Measurements from ENCODE around the gene CIDEB.

Gene CIDEB

DNA sequence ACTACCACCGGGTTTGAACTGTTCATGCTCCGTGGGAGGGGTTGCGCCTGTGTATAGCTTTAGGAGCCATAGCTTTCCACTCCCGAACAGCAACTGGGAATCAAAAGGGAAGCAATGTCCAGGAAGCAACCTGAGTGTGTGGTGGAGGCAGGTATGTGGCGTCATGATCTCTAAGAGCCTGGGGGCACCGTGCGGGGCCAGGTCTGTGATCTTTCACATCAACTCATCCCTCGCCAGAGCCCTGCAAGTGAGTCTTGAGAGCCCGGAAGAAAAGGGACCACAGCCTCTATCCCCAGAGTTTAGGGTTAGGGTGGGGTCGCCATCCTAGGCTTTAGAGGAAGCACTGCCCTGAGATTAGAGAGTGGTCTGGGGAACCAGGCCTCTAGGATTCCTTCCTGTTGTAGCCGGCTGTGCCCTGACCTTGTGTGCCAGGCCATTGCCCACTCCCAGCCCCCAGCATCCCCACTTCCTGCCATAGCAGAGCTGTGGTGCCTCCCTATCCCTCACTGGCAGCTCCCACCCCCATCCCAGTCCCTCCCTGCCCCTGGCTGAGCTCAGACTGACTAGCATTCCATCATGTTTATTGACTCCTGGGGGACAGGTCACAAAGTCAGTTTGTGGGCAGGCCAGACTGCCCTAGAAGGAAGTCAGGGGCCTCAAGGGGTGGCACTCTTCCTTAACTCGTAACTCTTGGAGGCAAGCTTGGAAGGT, 27.8 kb upstream of the CIDEB start:
- H3K4me1 ChIP-seq (ENCODE audit: low read depth, poor library complexity, severe bottlenecking) = peaks cover 12% of the 10 kb centered on the region
- no peak overlapping the region for H2AFZ ChIP-seq (ENCODE audit: low read depth)
- no peak overlapping the region for H3K4me2 ChIP-seq
- TF ChIP-seq, protein P1, sequence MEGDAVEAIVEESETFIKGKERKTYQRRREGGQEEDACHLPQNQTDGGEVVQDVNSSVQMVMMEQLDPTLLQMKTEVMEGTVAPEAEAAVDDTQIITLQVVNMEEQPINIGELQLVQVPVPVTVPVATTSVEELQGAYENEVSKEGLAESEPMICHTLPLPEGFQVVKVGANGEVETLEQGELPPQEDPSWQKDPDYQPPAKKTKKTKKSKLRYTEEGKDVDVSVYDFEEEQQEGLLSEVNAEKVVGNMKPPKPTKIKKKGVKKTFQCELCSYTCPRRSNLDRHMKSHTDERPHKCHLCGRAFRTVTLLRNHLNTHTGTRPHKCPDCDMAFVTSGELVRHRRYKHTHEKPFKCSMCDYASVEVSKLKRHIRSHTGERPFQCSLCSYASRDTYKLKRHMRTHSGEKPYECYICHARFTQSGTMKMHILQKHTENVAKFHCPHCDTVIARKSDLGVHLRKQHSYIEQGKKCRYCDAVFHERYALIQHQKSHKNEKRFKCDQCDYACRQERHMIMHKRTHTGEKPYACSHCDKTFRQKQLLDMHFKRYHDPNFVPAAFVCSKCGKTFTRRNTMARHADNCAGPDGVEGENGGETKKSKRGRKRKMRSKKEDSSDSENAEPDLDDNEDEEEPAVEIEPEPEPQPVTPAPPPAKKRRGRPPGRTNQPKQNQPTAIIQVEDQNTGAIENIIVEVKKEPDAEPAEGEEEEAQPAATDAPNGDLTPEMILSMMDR (conservative IDR thresholded peaks at IDR 0.05; ENCODE audit: low read depth, low read length) = no peak
- no peaks in the 10 kb centered on the region for H4K20me1 ChIP-seq (ENCODE audit: insufficient read depth)
- H3K4me3 ChIP-seq (IDR thresholded peaks at IDR 0.05; ENCODE audit: insufficient read depth, low read depth, low read length) = no peak overlapping the region
- no peaks in the 10 kb centered on the region for H3K79me2 ChIP-seq (ENCODE audit: insufficient read depth, low read depth)
- no peaks in the 10 kb centered on the region for H3K36me3 ChIP-seq (ENCODE audit: insufficient read depth)
- H3K9ac ChIP-seq = no peak overlapping the region
- peaks cover 11% of the 10 kb centered on the region; the same call in 1 of the 2 replicates for H3K27me3 ChIP-seq (ENCODE audit: insufficient read depth, low read depth)
- no peak overlapping the region for H3K27ac ChIP-seq

DNA sequence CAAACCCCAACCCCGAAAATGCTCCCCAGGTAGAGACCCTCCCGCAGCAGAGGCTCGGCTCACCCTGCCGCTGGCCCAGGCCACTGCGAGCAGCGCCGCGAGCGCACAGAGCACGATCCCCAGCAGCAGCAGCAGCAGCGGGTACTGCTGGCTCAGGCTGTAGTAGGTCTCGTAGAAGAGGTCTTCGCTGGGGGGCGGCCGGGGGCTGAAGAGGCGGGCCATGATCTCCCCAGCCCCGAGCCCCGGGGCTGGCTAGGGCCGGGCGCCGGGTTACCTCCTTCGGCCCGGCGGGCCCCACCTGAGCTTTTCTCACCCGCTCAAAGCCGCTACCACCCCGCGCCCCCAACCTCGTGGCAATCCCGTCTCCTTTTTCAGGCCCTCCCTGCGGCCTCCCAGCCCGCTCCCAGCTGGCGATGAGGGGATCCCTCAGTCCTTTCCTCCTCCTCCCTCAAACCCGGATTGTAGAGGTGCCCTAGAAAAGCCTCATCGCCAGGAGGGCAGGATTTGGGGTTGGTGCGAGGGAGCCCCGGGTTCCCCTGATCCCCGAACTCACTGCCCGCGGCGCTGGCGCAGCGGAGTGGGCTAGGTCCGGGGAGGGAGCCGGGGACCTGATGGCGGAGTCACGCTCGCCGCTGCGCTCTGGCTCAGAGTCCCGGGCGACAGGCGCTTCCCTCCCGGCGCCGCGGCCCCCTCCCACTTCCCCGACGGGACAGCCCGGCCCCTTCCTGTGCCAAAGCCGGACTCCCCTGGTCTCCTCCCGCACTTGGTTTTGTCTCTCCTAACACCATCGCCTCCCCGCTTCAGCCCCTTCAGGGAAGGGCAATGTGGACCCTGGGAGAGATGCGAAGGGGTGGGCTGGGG, 26.9 kb upstream of the CIDEB start, which contains the start of gene ADCY4:
Gene ADCY4 (minus strand): TSS at position 641 of the 861 bp plus-strand sequence. CDS start 419 bp downstream, at position 222.
- H4K20me1 ChIP-seq (ENCODE audit: insufficient read depth) = no peaks in the 10 kb centered on the region
- no peak within 1 kb of the TSS for H3K27ac ChIP-seq
- H3K27me3 ChIP-seq (ENCODE audit: insufficient read depth, low read depth) = peaks cover 11% of the 10 kb centered on the region; the same call in 1 of the 2 replicates
- H3K9ac ChIP-seq = no peak within 1 kb of the TSS
- no peaks in the 10 kb centered on the region for H3K79me2 ChIP-seq (ENCODE audit: insufficient read depth, low read depth)
- no peaks in the 10 kb centered on the region for H3K36me3 ChIP-seq (ENCODE audit: insufficient read depth)
- peaks cover 12% of the 10 kb centered on the region for H3K4me1 ChIP-seq (ENCODE audit: low read depth, poor library complexity, severe bottlenecking)
- H2AFZ ChIP-seq (ENCODE audit: low read depth) = peak within 1 kb of the TSS; percentile 78
- no peak within 1 kb of the TSS for H3K4me3 ChIP-seq (IDR thresholded peaks at IDR 0.05; ENCODE audit: insufficient read depth, low read depth, low read length)
- peak within 1 kb of the TSS; percentile 80 for H3K4me2 ChIP-seq
- TF ChIP-seq, protein P1 (conservative IDR thresholded peaks at IDR 0.05; ENCODE audit: low read depth, low read length) = no peak

GRCh38 chr14:24332268-24332993, 24.7 kb upstream of the CIDEB start:
- TF ChIP-seq, protein P1 (conservative IDR thresholded peaks at IDR 0.05; ENCODE audit: low read depth, low read length) = peak; percentile 70
- Histone ChIP-seq H3K79me2 (ENCODE audit: insufficient read depth, low read depth) (no peaks in the 10 kb centered on the region), H3K36me3 (ENCODE audit: insufficient read depth) (no peaks in the 10 kb centered on the region), H3K9ac (no peak overlapping the region), H4K20me1 (ENCODE audit: insufficient read depth) (no peaks in the 10 kb centered on the region), H3K4me3 (IDR thresholded peaks at IDR 0.05; ENCODE audit: insufficient read depth, low read depth, low read length) (no peak overlapping the region), H3K27me3 (ENCODE audit: insufficient read depth, low read depth) (peaks cover 11% of the 10 kb centered on the region; the same call in 1 of the 2 replicates), H3K4me2 (peak overlapping the region; percentile 80), H3K4me1 (ENCODE audit: low read depth, poor library complexity, severe bottlenecking) (peaks cover 12% of the 10 kb centered on the region), H2AFZ (ENCODE audit: low read depth) (peak overlapping the region; percentile 81), H3K27ac (no peak overlapping the region)

- Histone ChIP-seq H3K27me3 (ENCODE audit: insufficient read depth, low read depth) (peaks cover 11% of the 10 kb centered on the region; the same call in 1 of the 2 replicates), H3K4me3 (IDR thresholded peaks at IDR 0.05; ENCODE audit: insufficient read depth, low read depth, low read length) (no peak overlapping the region), H3K79me2 (ENCODE audit: insufficient read depth, low read depth) (no peaks in the 10 kb centered on the region), H4K20me1 (ENCODE audit: insufficient read depth) (no peaks in the 10 kb centered on the region), H3K36me3 (ENCODE audit: insufficient read depth) (no peaks in the 10 kb centered on the region), H2AFZ (ENCODE audit: low read depth) (peak overlapping the region; percentile 81; the same call in 1 of the 2 replicates), H3K4me2 (peak overlapping the region; percentile 80; the same call in 1 of the 2 replicates), H3K4me1 (ENCODE audit: low read depth, poor library complexity, severe bottlenecking) (peaks cover 12% of the 10 kb centered on the region), H3K9ac (no peak overlapping the region), H3K27ac (no peak overlapping the region)
- TF ChIP-seq, protein P1 (conservative IDR thresholded peaks at IDR 0.05; ENCODE audit: low read depth, low read length) = no peak
Measured at GRCh38 chr14:24331731-24332267, 24.0 kb upstream of the CIDEB start.
